ENCODE data around the gene CCP110.

Gene CCP110

GRCh38 chr16:19506965-19507364 is 16.8 kb upstream of the CCP110 start:
- Histone ChIP-seq H3K4me3 (no peak overlapping the region), H3K27ac (no peak overlapping the region)
- DNase-seq (ENCODE audit: low spot score): no peak
- TF ChIP-seq CTCF (IDR thresholded peaks at IDR 0.05): no peak

- Histone ChIP-seq H3K4me3 (no peak overlapping the region), H3K27ac (no peak overlapping the region)
- TF ChIP-seq CTCF (IDR thresholded peaks at IDR 0.05): no peak
- no peak for DNase-seq (ENCODE audit: low spot score)
These were observed 15.9 kb upstream of the CCP110 start for GRCh38 chr16:19507867-19508266.

- Histone ChIP-seq H3K27ac (no peak overlapping the region), H3K4me3 (no peak overlapping the region)
- DNase-seq (ENCODE audit: low spot score): no peak
- TF ChIP-seq CTCF (IDR thresholded peaks at IDR 0.05): no peak
These were observed 11.4 kb upstream of the CCP110 start for GRCh38 chr16:19512297-19512696.

GRCh38 chr16:19513377-19514053 is 10.2 kb upstream of the CCP110 start:
- TF ChIP-seq CTCF (IDR thresholded peaks at IDR 0.05): no peak
- Histone ChIP-seq H3K4me3 (no peak overlapping the region), H3K27ac (no peak overlapping the region)
- no peak for DNase-seq (ENCODE audit: low spot score)

- no peak for TF ChIP-seq CTCF (IDR thresholded peaks at IDR 0.05)
- H3K27ac ChIP-seq: no peak overlapping the region
- DNase-seq (ENCODE audit: low spot score): no peak
- H3K4me3 ChIP-seq: no peak overlapping the region
These were observed 8.0 kb upstream of the CCP110 start for GRCh38 chr16:19515757-19516156.

GRCh38 chr16:19517424-19518089 is 6.2 kb upstream of the CCP110 start:
- H3K4me3 ChIP-seq: no peak overlapping the region

More at GRCh38 chr16:19517424-19518089, 6.2 kb upstream of the CCP110 start:
- H3K27ac ChIP-seq: no peak overlapping the region
- TF ChIP-seq CTCF (IDR thresholded peaks at IDR 0.05): no peak
- no peak for DNase-seq (ENCODE audit: low spot score)
